HepG2 (cell line): ENCODE results near the gene RBM6. TPM values are rescaled to one million over a fixed set of nuclear protein-coding genes. Genes with fewer than 3 reads are reported as not detected.

Experiments
- ARNT2 ChIP-seq: sonication (generic); formaldehyde crosslinking; IDR thresholded peaks from 2 replicates; pipeline ENCODE4 v1.8.0; 2022; ENCODE audit warnings: mild to moderate bottlenecking, low read depth, missing genetic modification reagents, moderate library complexity
- HNF1A ChIP-seq, 2 experiments: sonication (generic) in 1 of 2; formaldehyde crosslinking in 1 of 2; IDR thresholded peaks; 2 replicates each; pipeline versions ENCODE4 v1.4.0 to v1.6.1; 2016 to 2020; ENCODE audit warnings: borderline replicate concordance in 1 of 2, low read depth in 1 of 2, mild to moderate bottlenecking in 1 of 2, missing genetic modification reagents in 1 of 2
- MIER2 ChIP-seq: IDR thresholded peaks from 2 replicates; pipeline ENCODE4 v1.6.1; 2016; ENCODE audit warnings: missing biosample characterization, missing genetic modification reagents
- MTA3 ChIP-seq: sonication (generic); formaldehyde crosslinking; IDR thresholded peaks from 2 replicates; pipeline ENCODE4 v1.4.0; 2020; ENCODE audit warnings: missing genetic modification reagents
- MTERF4 ChIP-seq: sonication (generic); formaldehyde crosslinking; IDR thresholded peaks from 2 replicates; pipeline ENCODE4 v1.8.0; 2023; ENCODE audit warnings: mild to moderate bottlenecking, missing genetic modification reagents
- MYNN ChIP-seq: sonication (generic); formaldehyde crosslinking; IDR thresholded peaks from 2 replicates; pipeline ENCODE4 v1.4.0; 2020; ENCODE audit warnings: mild to moderate bottlenecking, low read depth, missing genetic modification reagents
- NCOA1 ChIP-seq: sonication (generic); formaldehyde crosslinking; IDR thresholded peaks from 2 replicates; pipeline ENCODE4 v1.9.0; 2021; ENCODE audit warnings: missing genetic modification reagents
- NR2F6 ChIP-seq, 2 experiments: IDR thresholded peaks; 2 replicates each; pipeline ENCODE4 v1.6.1; 2016; ENCODE audit warnings: antibody characterized with exemption in 1 of 2, mild to moderate bottlenecking in 1 of 2
- SMAD3 ChIP-seq: sonication (generic); formaldehyde crosslinking; IDR thresholded peaks from 2 replicates; pipeline ENCODE4 v1.4.0; 2020; ENCODE audit warnings: missing genetic modification reagents
- SUZ12 ChIP-seq: fragments of 150-350 bp; IDR thresholded peaks from 2 replicates; pipeline ENCODE4 v1.6.1; 2014; ENCODE audit warnings: low read depth, low read length
- TBX3 ChIP-seq: fragments of 450-650 bp; IDR thresholded peaks from 2 replicates; pipeline ENCODE4 v1.6.1; 2017; ENCODE audit warnings: antibody characterized with exemption, mild to moderate bottlenecking, inconsistent platforms, borderline replicate concordance
- ZBTB7B ChIP-seq: sonication (generic); formaldehyde crosslinking; IDR thresholded peaks from 2 replicates; pipeline ENCODE4 v1.4.0; 2020; ENCODE audit warnings: missing genetic modification reagents
- ZNF280D ChIP-seq: sonication (generic); formaldehyde crosslinking; IDR thresholded peaks from 2 replicates; pipeline ENCODE4 v1.5.1; 2020; ENCODE audit warnings: mild to moderate bottlenecking, missing genetic modification reagents
- ZNF281 ChIP-seq: sonication (generic); formaldehyde crosslinking; IDR thresholded peaks from 2 replicates; pipeline ENCODE4 v1.4.0; 2020; ENCODE audit warnings: missing genetic modification reagents, borderline replicate concordance
- ZNF616 ChIP-seq: sonication (generic); formaldehyde crosslinking; IDR thresholded peaks from 2 replicates; pipeline ENCODE4 v1.5.0; 2020; ENCODE audit warnings: low read depth, mild to moderate bottlenecking, missing genetic modification reagents
- ZNF660 ChIP-seq: sonication (generic); formaldehyde crosslinking; IDR thresholded peaks from 2 replicates; pipeline ENCODE4 v1.5.1; 2020; ENCODE audit warnings: mild to moderate bottlenecking, low read depth, missing genetic modification reagents, borderline replicate concordance
- polyA plus RNA-seq, 8 experiments: library from polyadenylated mRNA; depleted of rRNA in 3 of 8; stranded (reverse) in 7 of 8; unstranded in 1 of 8; fragments of >200 nt; fragmentation: Illumina TruSeq in 4 of 8; extraction: Trizol in 4 of 8; gene quantifications; 2 replicates each; pipeline versions ENCODE4 v1.2.1 to v1.2.3, GENCODE V29; 2011 to 2016; ENCODE audit warnings: low read depth in 4 of 8, missing spikeins in 1 of 8, mixed read lengths in 1 of 8; ENCODE audit not compliant: insufficient read depth in 1 of 8
- total RNA-seq, 5 experiments: library from RNA; depleted of rRNA; stranded (reverse); fragments of >200 nt; fragmentation: Illumina TruSeq; extraction: Trizol; gene quantifications; 2 replicates each; pipeline ENCODE4 v1.2.3, GENCODE V29; 2016; ENCODE audit warnings: low read depth in 1 of 5

The RBM6 gene
- total and polyA plus RNA-seq, 2 of the 13 experiments (the other 11 are each of a cell fraction or from before 2014, with no cell fraction given), result 72.7 to 86.1 TPM

- TF ChIP-seq MTERF4 (CRISPR knock-in tag), result peak; percentile 22; the same call in 1 of the 2 replicates
- peak; percentile 91; the same call in 1 of the 2 replicates for TF ChIP-seq NCOA1 (CRISPR knock-in tag)
- TF ChIP-seq MYNN (CRISPR knock-in tag), result no peak
- TF ChIP-seq ZNF660 (CRISPR knock-in tag), result no peak
- TF ChIP-seq SUZ12, result peak; percentile 62
- TF ChIP-seq ZBTB7B (CRISPR knock-in tag), result no peak; the same call in 1 of the 2 replicates
- TF ChIP-seq ZNF281 (CRISPR knock-in tag), result peak; percentile 40; the same call in 1 of the 2 replicates
- TF ChIP-seq ZNF280D (CRISPR knock-in tag), result peak; percentile 29; the same call in 1 of the 2 replicates
- TF ChIP-seq HNF1A (IDR thresholded peaks at IDR 0.05; ENCODE audit: low read depth), result no peak
- TF ChIP-seq HNF1A (CRISPR knock-in tag; IDR thresholded peaks at IDR 0.05; ENCODE audit: borderline replicate concordance), result no peak; the same call in 1 of the 2 replicates
- peak; percentile 70; the same call in 1 of the 2 replicates for TF ChIP-seq TBX3
- peak; percentile 82 for TF ChIP-seq ARNT2 (CRISPR knock-in tag)
- no peak for TF ChIP-seq MTA3 (CRISPR knock-in tag)
- TF ChIP-seq SMAD3 (CRISPR knock-in tag), result peak; percentile 70
- 0 out of 2 replicates have a peak, but pooled peaks have one; percentile 47 for TF ChIP-seq ZNF616
- peak; percentile 21; the same call in 1 of the 2 replicates for TF ChIP-seq MIER2 (CRISPR knock-in tag)
- TF ChIP-seq NR2F6 (IDR thresholded peaks at IDR 0.05), result no peak
- TF ChIP-seq NR2F6 (CRISPR knock-in tag; IDR thresholded peaks at IDR 0.05), result peak; percentile 65; the same call in 1 of the 2 replicates
These were observed at the start of gene RBM6 (continued) for GRCh38 chr3:49939858-49940666.
